Esophagus squamous epithelium (tissue), 5 donors: ENCODE measurements around the gene UCP2. TPM values are rescaled to one million over a fixed set of nuclear protein-coding genes. Genes with fewer than 3 reads are reported as not detected.
A peak's percentile ranks its signal among the peaks of the same experiment; 100 is the strongest.
"Not testable (repeated sequence)": the region's sequence is repeated elsewhere in the genome, so short reads cannot be mapped to it uniquely, and the experiment has no call there.

Source experiments
- DNase-seq: peaks from one replicate; lab custom pipeline; 2025; lab: John Stamatoyannopoulos, UW
- H3K27ac ChIP-seq, 4 donors: fragments of 200-600 bp; sonication (generic); one replicate each; pipeline ENCODE4 v1.5.1; 2016 to 2019; ENCODE audit warnings: mild to moderate bottlenecking in 1 of 4
- H3K27me3 ChIP-seq, 4 donors: fragments of 200-600 bp; sonication (generic); 1 replicate in 3 of 4; 2 replicates in 1 of 4; pipeline versions ENCODE4 v1.5.1 to v1.6.0; 2017 to 2021; ENCODE audit warnings: antibody characterized with exemption in 1 of 4
- H3K36me3 ChIP-seq, 3 donors: fragments of 200-600 bp; sonication (generic); one replicate each; pipeline ENCODE4 v1.5.1; 2016 to 2019
- H3K4me1 ChIP-seq, 3 donors: fragments of 200-600 bp; sonication (generic); one replicate each; pipeline ENCODE4 v1.5.1; 2017 to 2019
- H3K4me3 ChIP-seq, 4 donors: fragments of 200-600 bp; sonication (generic); 1 replicate in 3 of 4; 2 replicates in 1 of 4; pipeline ENCODE4 v1.5.1; 2016 to 2019; ENCODE audit warnings: mild to moderate bottlenecking in 2 of 4, moderate library complexity in 1 of 4
- H3K9me3 ChIP-seq, 3 donors: fragments of 200-600 bp; sonication (generic); one replicate each; pipeline ENCODE4 v1.5.1; 2016 to 2019
- CTCF ChIP-seq, 6 experiments: fragments of 450-650 bp in 4 of 6; fragments of 200-600 bp in 2 of 6; sonication (generic) in 2 of 6; IDR thresholded peaks; one replicate each; pipeline ENCODE4 v1.5.1; 2016 to 2019; ENCODE audit warnings: antibody characterized with exemption in 6 of 6, mild to moderate bottlenecking in 4 of 6, moderate library complexity in 4 of 6
- POLR2A ChIP-seq, 4 donors: fragments of 450-650 bp; IDR thresholded peaks; one replicate each; pipeline ENCODE4 v1.6.1; 2017; ENCODE audit warnings: antibody characterized with exemption in 4 of 4, mild to moderate bottlenecking in 4 of 4, moderate library complexity in 3 of 4
- WGBS, 2 donors: methylation state at CpG; one replicate each; pipeline ENCODE4 v1.1.5; 2018; 5-methylcytosine and 5-hydroxymethylcytosine counted together
- intact Hi-C: fragments of 100-400 bp; cut with DNase I; formaldehyde crosslinking; loops from one replicate; pipeline ENCODE4 v1.15.0; 2022
- total RNA-seq, 4 donors: library from RNA; depleted of rRNA; stranded (reverse); fragments of >200 nt; gene quantifications; one replicate each; pipeline ENCODE4 v1.1.0, GENCODE V29; 2016
- donor health status: DM: yes; HTN: yes; CAD: no.

The UCP2 gene
- total RNA-seq, 4 donors from 2014 or later: 4.0 to 26.7 (median 7.1) TPM

- WGBS, 2 donors: 82 to 84% methylated on average over 7 of the region's 7 CpGs
Observed at GRCh38 chr11:73988227-73988626, 5.6 kb upstream of the UCP2 start.

GRCh38 chr11:73985661-73986060 is 3.0 kb upstream of the UCP2 start:
- H3K27me3 ChIP-seq, intact Hi-C loops, H3K36me3 ChIP-seq, DNase-seq, H3K4me3 ChIP-seq, H3K9me3 ChIP-seq, H3K27ac ChIP-seq: not testable (repeated sequence)
- WGBS, 2 donors: 94 to 99% methylated on average over 4 of the region's 4 CpGs
- H3K4me1 ChIP-seq: peaks cover 6 to 38% (median 17%) of the 10 kb centered on the region in 3 donors

More at GRCh38 chr11:73988227-73988626, 5.6 kb upstream of the UCP2 start:
- H3K27ac ChIP-seq: no peak overlapping the region
- H3K4me1 ChIP-seq: peaks cover 6 to 12% (median 10%) of the 10 kb centered on the region in 3 donors
- no peak overlapping the region for H3K4me3 ChIP-seq
- intact Hi-C loops: no loop called here
- H3K36me3 ChIP-seq: no peaks in the 10 kb centered on the region
- H3K27me3 ChIP-seq: no peaks in the 10 kb centered on the region
- no peak for DNase-seq
- TF ChIP-seq CTCF (IDR thresholded peaks at IDR 0.05): no peak
- H3K9me3 ChIP-seq: no peaks in the 10 kb centered on the region

- Histone ChIP-seq H3K27me3 (no peaks in the 10 kb centered on the region), H3K36me3 (no peaks in the 10 kb centered on the region), H3K4me1 (peaks cover 6 to 54% (median 22%) of the 10 kb centered on the region in 3 donors), H3K9me3 (no peaks in the 10 kb centered on the region), H3K4me3 (peak overlapping the region; percentile 44 to 72 (median 62)), H3K27ac (peak overlapping the region; percentile 78 to 93 (median 88))
- no peak for TF ChIP-seq CTCF (IDR thresholded peaks at IDR 0.05)
- no peak for TF ChIP-seq POLR2A (IDR thresholded peaks at IDR 0.05)
- DNase-seq: no peak
- intact Hi-C loops: no loop called here
- WGBS, 2 donors: 55 to 56% methylated on average over 17 to 18 of the region's 18 CpGs
Observed at GRCh38 chr11:73983741-73984538, 1.3 kb upstream of the UCP2 start.

GRCh38 chr11:73982990-73983740 is 522 bp upstream of the UCP2 start:
- Histone ChIP-seq H3K4me1 (peaks cover 6 to 61% (median 22%) of the 10 kb centered on the region in 3 donors), H3K27me3 (no peaks in the 10 kb centered on the region), H3K36me3 (peaks cover 0 to 5% (median 0%) of the 10 kb centered on the region in 3 donors), H3K9me3 (no peaks in the 10 kb centered on the region), H3K27ac (peak overlapping the region; percentile 78 to 93 (median 88)), H3K4me3 (peak overlapping the region; percentile 44 to 72 (median 62))
- TF ChIP-seq CTCF (IDR thresholded peaks at IDR 0.05) (no peak), POLR2A (IDR thresholded peaks at IDR 0.05) (peak in 2 of 4 donors; percentile 51 to 73)
- DNase-seq: peak; percentile 80
- 0% methylated on average over 13 to 15 of the region's 56 CpGs for WGBS, 2 donors
- intact Hi-C loops: no loop called here

GRCh38 chr11:73981051-73981805 is 1.4 kb downstream of the UCP2 start:
- Histone ChIP-seq H3K36me3 (peaks cover 0 to 24% (median 0%) of the 10 kb centered on the region in 3 donors), H3K4me3 (peak overlapping the region; percentile 44 to 72 (median 62)), H3K4me1 (peaks cover 6 to 68% (median 22%) of the 10 kb centered on the region in 3 donors), H3K27ac (peak overlapping the region; percentile 78 to 93 (median 88)), H3K27me3 (no peaks in the 10 kb centered on the region), H3K9me3 (no peaks in the 10 kb centered on the region)
- TF ChIP-seq POLR2A (IDR thresholded peaks at IDR 0.05) (no peak), CTCF (IDR thresholded peaks at IDR 0.05) (no peak)
- 78 to 87% methylated on average over 10 to 13 of the region's 13 CpGs for WGBS, 2 donors
- DNase-seq: no peak
- intact Hi-C loops: no loop called here
